Myocyte (in vitro differentiated cells): ENCODE data around the gene NUDC. TPM values are rescaled to one million over a fixed set of nuclear protein-coding genes. Genes with fewer than 3 reads are reported as not detected.
"Not testable (repeated sequence)": the region's sequence is repeated elsewhere in the genome, so short reads cannot be mapped to it uniquely, and the experiment has no call there.

ENCODE experiments used
- DNase-seq: peaks from one replicate; pipeline ENCODE4 v3.0.0-alpha.2; 2012; ENCODE audit warnings: low read depth
- total RNA-seq: library from RNA; depleted of rRNA; stranded (reverse); fragments of >200 nt; gene quantifications from 2 replicates; pipeline ENCODE4 v1.2.3, GENCODE V29; 2014

The NUDC gene
- total RNA-seq, 1 donor from 2014 or later: 43.0 TPM

- DNase-seq: not testable (repeated sequence)
These were observed 68.0 kb downstream of the NUDC start for GRCh38 chr1:26989403-26990109.

- DNase-seq: no peak
These were observed 70.0 kb downstream of the NUDC start for GRCh38 chr1:26991310-26992116.

DNA sequence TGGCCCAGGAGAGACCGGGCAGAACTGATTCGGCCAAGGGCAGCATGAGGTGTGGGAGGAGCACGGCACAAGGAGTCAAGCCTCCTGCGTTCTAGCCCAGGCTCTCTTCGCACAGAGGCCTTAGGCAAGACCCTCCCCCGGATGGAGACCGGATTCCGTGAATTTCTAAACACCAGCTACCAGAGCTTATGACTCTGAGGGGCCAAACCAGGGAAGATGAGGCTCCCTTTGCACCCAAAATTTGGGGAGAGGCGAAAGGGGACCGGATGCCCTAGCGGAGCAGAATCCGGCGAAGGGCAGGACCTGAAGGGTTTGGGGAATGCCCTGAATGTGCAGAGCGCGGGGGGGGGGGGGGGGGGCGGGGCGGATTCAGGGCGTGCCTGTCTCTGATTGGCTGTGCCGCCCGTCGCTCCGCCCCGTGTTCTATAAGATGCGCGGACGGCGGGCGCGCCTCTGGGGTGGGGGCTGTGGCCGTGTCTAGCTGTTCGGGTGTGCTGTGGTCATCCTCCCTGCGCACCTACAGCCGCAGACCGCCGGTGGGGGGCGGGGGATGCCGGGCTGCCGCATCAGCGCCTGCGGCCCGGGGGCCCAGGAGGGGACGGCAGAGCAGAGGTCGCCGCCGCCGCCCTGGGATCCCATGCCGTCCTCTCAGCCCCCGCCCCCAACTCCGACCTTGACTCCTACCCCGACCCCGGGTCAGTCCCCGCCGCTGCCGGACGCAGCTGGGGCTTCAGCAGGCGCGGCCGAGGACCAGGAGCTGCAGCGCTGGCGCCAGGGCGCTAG, 71.9 kb downstream of the NUDC start, which contains the start of gene TRNP1:
Gene TRNP1 (plus strand): TSS at position 456 of the 783 bp plus-strand sequence. CDS start 95 bp downstream, at position 551.
- peak; percentile 52 for DNase-seq

GRCh38 chr1:26994020-26994786, 72.7 kb downstream of the NUDC start:
- DNase-seq: no peak

GRCh38 chr1:26994787-26995517, 73.4 kb downstream of the NUDC start:
- no peak for DNase-seq

DNA sequence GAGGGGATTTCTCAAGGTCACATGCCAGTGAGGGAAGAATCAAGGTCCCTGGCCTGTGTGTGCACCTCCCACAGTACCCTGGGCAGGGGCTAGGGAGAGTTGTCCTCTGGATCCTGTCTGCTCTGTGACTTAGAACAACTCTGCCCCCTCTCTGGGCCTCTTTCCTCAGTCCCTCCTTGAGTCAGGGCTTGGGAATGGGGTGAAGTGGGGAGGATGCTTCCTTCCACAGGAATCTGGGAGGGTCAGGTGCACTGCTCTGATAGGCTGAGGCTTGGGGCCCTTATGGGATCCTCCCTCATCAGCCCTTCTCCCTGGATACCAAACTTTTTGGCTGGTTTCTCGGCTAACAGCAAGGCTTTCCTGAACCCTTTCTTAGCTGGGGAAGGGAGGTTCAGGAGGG, 74.5 kb downstream of the NUDC start:
- no peak for DNase-seq

Other genes with a start within 250 kb of the NUDC start
- 12.0 and 18.2 TPM in 2 replicates for gene ARID1A, start 225.7 kb upstream of the NUDC start, total RNA-seq
- 18.0 and 18.6 TPM in 2 replicates for gene PIGV, start 133.8 kb upstream of the NUDC start, total RNA-seq
- gene ZDHHC18, start 95.1 kb upstream of the NUDC start, total RNA-seq: 11.8 and 11.9 TPM in 2 replicates
- gene SFN, start 58.6 kb upstream of the NUDC start, total RNA-seq: not detected in 2 replicates
- gene GPN2, start 31.5 kb upstream of the NUDC start, total RNA-seq: 12.0 and 14.2 TPM in 2 replicates
- 6.3 and 6.5 TPM in 2 replicates for gene GPATCH3, start 21.3 kb upstream of the NUDC start, total RNA-seq
- gene NR0B2, start 7.8 kb upstream of the NUDC start, total RNA-seq: not detected in 2 replicates
- not detected in 2 replicates for gene KDF1, start 38.7 kb downstream of the NUDC start, total RNA-seq
- 4.7 and 5.4 TPM in 2 replicates for gene TRNP1, start 71.9 kb downstream of the NUDC start, total RNA-seq
- 0.94 and 5.2 TPM in 2 replicates for gene TENT5B, start 91.1 kb downstream of the NUDC start, total RNA-seq
- 4.6 and 9.6 TPM in 2 replicates for gene SLC9A1, start 233.4 kb downstream of the NUDC start, total RNA-seq